K562 (cell line): ENCODE data around the gene C11orf52. TPM values are rescaled to one million over a fixed set of nuclear protein-coding genes. Genes with fewer than 3 reads are reported as not detected.
A peak's percentile ranks its signal among the peaks of the same experiment; 100 is the strongest.

Experiments used
- ATF7 ChIP-seq: fragments of 450-650 bp; IDR thresholded peaks from 2 replicates; pipeline ENCODE4 v1.7.1; 2014; ENCODE audit warnings: mild to moderate bottlenecking, moderate library complexity
- CBFA2T2 ChIP-seq: fragments of 450-650 bp; conservative IDR thresholded peaks from 2 replicates; pipeline ENCODE4 v1.6.1; 2017; ENCODE audit warnings: mild to moderate bottlenecking
- CHD2 ChIP-seq: IDR thresholded peaks from 2 replicates; pipeline ENCODE4 v1.6.1; 2011; ENCODE audit warnings: low read depth, low read length
- CREM ChIP-seq: IDR thresholded peaks from 2 replicates; pipeline ENCODE4 v1.6.1; 2014; ENCODE audit warnings: antibody characterized with exemption, low read depth
- KLF10 ChIP-seq: fragments of 250-450 bp; sonication (Bioruptor Pico); IDR thresholded peaks from 2 replicates; pipeline ENCODE4 v1.6.1; 2021; ENCODE audit warnings: matching md5 sums
- RBBP5 ChIP-seq: fragments of 200-600 bp; sonication (generic); IDR thresholded peaks from 2 replicates; pipeline ENCODE4 v1.6.1; 2012; ENCODE audit warnings: borderline replicate concordance, mild to moderate bottlenecking, low read length, control low read depth, inconsistent platforms; ENCODE audit not compliant: insufficient read depth, poor library complexity, severe bottlenecking
- SMARCB1 ChIP-seq: IDR thresholded peaks from 2 replicates; pipeline ENCODE4 v1.6.1; 2011; ENCODE audit warnings: improper control_type of control experiment, low read depth; ENCODE audit not compliant: insufficient read length
- TAF15 ChIP-seq: fragments of 200-400 bp; formaldehyde crosslinking; IDR thresholded peaks from 2 replicates; pipeline ENCODE4 v1.6.1; 2017; ENCODE audit warnings: mild to moderate bottlenecking, low read depth, low read length, moderate library complexity
- TCF3 ChIP-seq: sonication (generic); formaldehyde crosslinking; IDR thresholded peaks from 2 replicates; pipeline ENCODE4 v1.4.0; 2020; ENCODE audit warnings: mild to moderate bottlenecking, missing genetic modification reagents
- TEAD4 ChIP-seq, 2 experiments: sonication (generic) in 1 of 2; formaldehyde crosslinking in 1 of 2; IDR thresholded peaks; 2 replicates each; pipeline versions ENCODE4 v1.6.1 to v1.8.0; 2012 to 2022; ENCODE audit warnings: borderline replicate concordance in 1 of 2, inconsistent platforms in 1 of 2, low read length in 1 of 2, mild to moderate bottlenecking in 1 of 2, missing genetic modification reagents in 1 of 2
- ZNF263 ChIP-seq: sonication (generic); formaldehyde crosslinking; IDR thresholded peaks from 2 replicates; pipeline ENCODE4 v1.8.0; 2022; ENCODE audit warnings: mild to moderate bottlenecking, missing genetic modification reagents, borderline replicate concordance
- ZNF668 ChIP-seq: fragments of 250-450 bp; sonication (Bioruptor Pico); IDR thresholded peaks from 2 replicates; pipeline ENCODE4 v1.8.0; 2022; ENCODE audit warnings: mild to moderate bottlenecking, inconsistent platforms
- polyA plus RNA-seq, 8 experiments: library from polyadenylated mRNA; depleted of rRNA in 4 of 8; stranded (reverse) in 5 of 8; unstranded in 3 of 8; fragments of >200 nt; fragmentation: Nextera tagmentation in 2 of 8; fragmentation: Illumina TruSeq in 1 of 8; extraction: Ambion mirVana in 2 of 8; extraction: Trizol in 1 of 8; gene quantifications; 2 replicates each; pipeline versions ENCODE4 v1.2.1 to v1.2.3, GENCODE V29; 2011 to 2014; ENCODE audit warnings: inconsistent platforms in 1 of 8, missing spikeins in 1 of 8
- total RNA-seq, 7 experiments: library from RNA; depleted of rRNA in 6 of 7; stranded (reverse); fragments of >200 nt in 6 of 7; fragmentation: Illumina TruSeq in 2 of 7; extraction: Trizol in 2 of 7; gene quantifications; 2 replicates each; pipeline versions ENCODE4 v1.2.1 to v1.2.3, GENCODE V29; 2011 to 2021; ENCODE audit warnings: low replicate concordance in 1 of 7
- TF ChIP-seq, protein P1 (sequence below), 2 experiments: fragments of 150-350 bp in 1 of 2; IDR thresholded peaks; 2 replicates each; pipeline ENCODE4 v1.6.1; 2012 to 2016; ENCODE audit warnings: low read depth in 2 of 2, low read length in 2 of 2, mild to moderate bottlenecking in 1 of 2, moderate library complexity in 1 of 2
- TF ChIP-seq, protein P2 (sequence below): sonication (generic); IDR thresholded peaks from 2 replicates; pipeline ENCODE4 v1.6.1; 2016
- TF ChIP-seq, protein P3 (sequence below): fragments of 150-350 bp; IDR thresholded peaks from 2 replicates; pipeline ENCODE4 v1.6.1; 2014; ENCODE audit warnings: low read depth, mild to moderate bottlenecking, low read length, borderline replicate concordance
- TF ChIP-seq, protein P4 (sequence below): fragments of 250-450 bp; sonication (Bioruptor Pico); IDR thresholded peaks from 2 replicates; pipeline ENCODE4 v1.5.0; 2020; ENCODE audit warnings: mild to moderate bottlenecking, borderline replicate concordance

C11orf52 gene
- total and polyA plus RNA-seq, 9 of the 15 experiments (the other 6 are each of a cell fraction or from before 2014, with no cell fraction given), result 0.29 to 2.9 (median 1.0) TPM

DNA sequence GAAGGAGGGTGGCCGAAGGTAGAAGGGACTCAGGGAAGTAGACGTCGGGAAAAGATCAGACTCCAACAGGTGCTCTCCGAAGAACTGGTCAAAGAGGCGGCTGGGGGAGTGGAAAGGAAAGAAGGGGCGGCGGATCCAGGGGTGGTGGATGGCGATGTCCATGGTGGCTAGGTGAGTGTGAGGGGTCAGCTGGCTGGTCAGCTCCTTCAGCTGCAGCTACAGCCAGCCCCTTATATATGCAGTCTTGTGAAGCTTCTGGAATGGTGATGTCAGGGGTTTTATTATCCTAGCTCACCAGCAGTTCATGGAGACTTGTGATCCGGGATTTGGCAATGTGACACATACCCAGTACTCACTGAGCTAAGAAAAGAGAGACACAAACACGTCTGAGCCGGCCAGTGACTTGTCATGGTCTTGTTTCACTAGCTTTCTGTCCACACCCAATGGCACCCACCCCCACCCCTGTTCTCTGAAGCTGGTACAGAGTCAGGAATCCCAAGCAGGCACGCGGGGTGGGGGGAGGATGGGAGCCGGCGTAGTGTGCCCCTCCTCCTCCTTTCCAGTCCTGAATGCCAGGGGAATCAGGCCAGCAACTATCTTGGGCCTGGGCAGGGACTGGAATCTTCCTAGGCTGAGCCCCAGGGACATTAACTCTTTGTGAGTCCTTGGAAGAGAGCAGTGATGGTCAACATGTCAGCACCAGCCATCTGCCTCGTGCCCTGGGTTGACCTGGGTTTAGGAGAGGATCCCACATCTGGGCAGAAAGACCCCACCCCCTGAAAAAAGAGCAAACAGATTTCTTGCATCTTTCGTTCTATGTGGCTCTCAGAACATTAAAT, 6.9 kb upstream of the C11orf52 start, which contains the start of gene CRYAB (continued):
- TF ChIP-seq, protein P1, sequence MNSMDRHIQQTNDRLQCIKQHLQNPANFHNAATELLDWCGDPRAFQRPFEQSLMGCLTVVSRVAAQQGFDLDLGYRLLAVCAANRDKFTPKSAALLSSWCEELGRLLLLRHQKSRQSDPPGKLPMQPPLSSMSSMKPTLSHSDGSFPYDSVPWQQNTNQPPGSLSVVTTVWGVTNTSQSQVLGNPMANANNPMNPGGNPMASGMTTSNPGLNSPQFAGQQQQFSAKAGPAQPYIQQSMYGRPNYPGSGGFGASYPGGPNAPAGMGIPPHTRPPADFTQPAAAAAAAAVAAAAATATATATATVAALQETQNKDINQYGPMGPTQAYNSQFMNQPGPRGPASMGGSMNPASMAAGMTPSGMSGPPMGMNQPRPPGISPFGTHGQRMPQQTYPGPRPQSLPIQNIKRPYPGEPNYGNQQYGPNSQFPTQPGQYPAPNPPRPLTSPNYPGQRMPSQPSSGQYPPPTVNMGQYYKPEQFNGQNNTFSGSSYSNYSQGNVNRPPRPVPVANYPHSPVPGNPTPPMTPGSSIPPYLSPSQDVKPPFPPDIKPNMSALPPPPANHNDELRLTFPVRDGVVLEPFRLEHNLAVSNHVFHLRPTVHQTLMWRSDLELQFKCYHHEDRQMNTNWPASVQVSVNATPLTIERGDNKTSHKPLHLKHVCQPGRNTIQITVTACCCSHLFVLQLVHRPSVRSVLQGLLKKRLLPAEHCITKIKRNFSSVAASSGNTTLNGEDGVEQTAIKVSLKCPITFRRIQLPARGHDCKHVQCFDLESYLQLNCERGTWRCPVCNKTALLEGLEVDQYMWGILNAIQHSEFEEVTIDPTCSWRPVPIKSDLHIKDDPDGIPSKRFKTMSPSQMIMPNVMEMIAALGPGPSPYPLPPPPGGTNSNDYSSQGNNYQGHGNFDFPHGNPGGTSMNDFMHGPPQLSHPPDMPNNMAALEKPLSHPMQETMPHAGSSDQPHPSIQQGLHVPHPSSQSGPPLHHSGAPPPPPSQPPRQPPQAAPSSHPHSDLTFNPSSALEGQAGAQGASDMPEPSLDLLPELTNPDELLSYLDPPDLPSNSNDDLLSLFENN (IDR thresholded peaks at IDR 0.05; ENCODE audit: low read depth in 2 of 2, low read length in 2 of 2), result no peak
- TF ChIP-seq CHD2 (no peak), ZNF668 (CRISPR knock-in tag) (no peak), RBBP5 (peak; percentile 42), ATF7 (no peak), KLF10 (CRISPR knock-in tag) (no peak), SMARCB1 (peak; percentile 41), TEAD4 (IDR thresholded peaks at IDR 0.05; ENCODE audit: low read length) (peak; percentile 11; the same call in 1 of the 2 replicates), TEAD4 (CRISPR knock-in tag; IDR thresholded peaks at IDR 0.05; ENCODE audit: borderline replicate concordance) (no peak), TCF3 (CRISPR knock-in tag) (peak; percentile 35; the same call in 1 of the 2 replicates), CBFA2T2 (0 out of 2 replicates have a peak, but pooled peaks have one; percentile 11), ZNF263 (CRISPR knock-in tag) (peak; percentile 60; the same call in 1 of the 2 replicates), CREM (no peak), TAF15 (no peak)
- TF ChIP-seq, protein P2, sequence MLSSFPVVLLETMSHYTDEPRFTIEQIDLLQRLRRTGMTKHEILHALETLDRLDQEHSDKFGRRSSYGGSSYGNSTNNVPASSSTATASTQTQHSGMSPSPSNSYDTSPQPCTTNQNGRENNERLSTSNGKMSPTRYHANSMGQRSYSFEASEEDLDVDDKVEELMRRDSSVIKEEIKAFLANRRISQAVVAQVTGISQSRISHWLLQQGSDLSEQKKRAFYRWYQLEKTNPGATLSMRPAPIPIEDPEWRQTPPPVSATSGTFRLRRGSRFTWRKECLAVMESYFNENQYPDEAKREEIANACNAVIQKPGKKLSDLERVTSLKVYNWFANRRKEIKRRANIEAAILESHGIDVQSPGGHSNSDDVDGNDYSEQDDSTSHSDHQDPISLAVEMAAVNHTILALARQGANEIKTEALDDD, result peak; percentile 18; the same call in 1 of the 2 replicates
- TF ChIP-seq, protein P3, sequence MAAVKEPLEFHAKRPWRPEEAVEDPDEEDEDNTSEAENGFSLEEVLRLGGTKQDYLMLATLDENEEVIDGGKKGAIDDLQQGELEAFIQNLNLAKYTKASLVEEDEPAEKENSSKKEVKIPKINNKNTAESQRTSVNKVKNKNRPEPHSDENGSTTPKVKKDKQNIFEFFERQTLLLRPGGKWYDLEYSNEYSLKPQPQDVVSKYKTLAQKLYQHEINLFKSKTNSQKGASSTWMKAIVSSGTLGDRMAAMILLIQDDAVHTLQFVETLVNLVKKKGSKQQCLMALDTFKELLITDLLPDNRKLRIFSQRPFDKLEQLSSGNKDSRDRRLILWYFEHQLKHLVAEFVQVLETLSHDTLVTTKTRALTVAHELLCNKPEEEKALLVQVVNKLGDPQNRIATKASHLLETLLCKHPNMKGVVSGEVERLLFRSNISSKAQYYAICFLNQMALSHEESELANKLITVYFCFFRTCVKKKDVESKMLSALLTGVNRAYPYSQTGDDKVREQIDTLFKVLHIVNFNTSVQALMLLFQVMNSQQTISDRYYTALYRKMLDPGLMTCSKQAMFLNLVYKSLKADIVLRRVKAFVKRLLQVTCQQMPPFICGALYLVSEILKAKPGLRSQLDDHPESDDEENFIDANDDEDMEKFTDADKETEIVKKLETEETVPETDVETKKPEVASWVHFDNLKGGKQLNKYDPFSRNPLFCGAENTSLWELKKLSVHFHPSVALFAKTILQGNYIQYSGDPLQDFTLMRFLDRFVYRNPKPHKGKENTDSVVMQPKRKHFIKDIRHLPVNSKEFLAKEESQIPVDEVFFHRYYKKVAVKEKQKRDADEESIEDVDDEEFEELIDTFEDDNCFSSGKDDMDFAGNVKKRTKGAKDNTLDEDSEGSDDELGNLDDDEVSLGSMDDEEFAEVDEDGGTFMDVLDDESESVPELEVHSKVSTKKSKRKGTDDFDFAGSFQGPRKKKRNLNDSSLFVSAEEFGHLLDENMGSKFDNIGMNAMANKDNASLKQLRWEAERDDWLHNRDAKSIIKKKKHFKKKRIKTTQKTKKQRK, result no peak
- TF ChIP-seq, protein P4, sequence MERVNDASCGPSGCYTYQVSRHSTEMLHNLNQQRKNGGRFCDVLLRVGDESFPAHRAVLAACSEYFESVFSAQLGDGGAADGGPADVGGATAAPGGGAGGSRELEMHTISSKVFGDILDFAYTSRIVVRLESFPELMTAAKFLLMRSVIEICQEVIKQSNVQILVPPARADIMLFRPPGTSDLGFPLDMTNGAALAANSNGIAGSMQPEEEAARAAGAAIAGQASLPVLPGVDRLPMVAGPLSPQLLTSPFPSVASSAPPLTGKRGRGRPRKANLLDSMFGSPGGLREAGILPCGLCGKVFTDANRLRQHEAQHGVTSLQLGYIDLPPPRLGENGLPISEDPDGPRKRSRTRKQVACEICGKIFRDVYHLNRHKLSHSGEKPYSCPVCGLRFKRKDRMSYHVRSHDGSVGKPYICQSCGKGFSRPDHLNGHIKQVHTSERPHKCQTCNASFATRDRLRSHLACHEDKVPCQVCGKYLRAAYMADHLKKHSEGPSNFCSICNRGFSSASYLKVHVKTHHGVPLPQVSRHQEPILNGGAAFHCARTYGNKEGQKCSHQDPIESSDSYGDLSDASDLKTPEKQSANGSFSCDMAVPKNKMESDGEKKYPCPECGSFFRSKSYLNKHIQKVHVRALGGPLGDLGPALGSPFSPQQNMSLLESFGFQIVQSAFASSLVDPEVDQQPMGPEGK (CRISPR knock-in tag), result no peak
